Subcutaneous adipose tissue (tissue), 4 donors: ENCODE results near the gene SEC23A. TPM values are rescaled to one million over a fixed set of nuclear protein-coding genes. Genes with fewer than 3 reads are reported as not detected.

Experiments used
- total RNA-seq, 4 donors: library from RNA; depleted of rRNA; stranded (reverse); fragments of >200 nt; gene quantifications; one replicate each; pipeline ENCODE4 v1.1.0, GENCODE V29; 2016
- TF ChIP-seq, protein P1 (sequence below): fragments of 450-650 bp; IDR thresholded peaks from one replicate; pipeline ENCODE4 v1.5.1; 2016; ENCODE audit warnings: low read depth, mild to moderate bottlenecking, control low read depth, antibody characterized with exemption, moderate library complexity

Gene SEC23A
- total RNA-seq, 4 donors from 2014 or later = 90.8 to 154 (median 97.7) TPM

- TF ChIP-seq, protein P1, sequence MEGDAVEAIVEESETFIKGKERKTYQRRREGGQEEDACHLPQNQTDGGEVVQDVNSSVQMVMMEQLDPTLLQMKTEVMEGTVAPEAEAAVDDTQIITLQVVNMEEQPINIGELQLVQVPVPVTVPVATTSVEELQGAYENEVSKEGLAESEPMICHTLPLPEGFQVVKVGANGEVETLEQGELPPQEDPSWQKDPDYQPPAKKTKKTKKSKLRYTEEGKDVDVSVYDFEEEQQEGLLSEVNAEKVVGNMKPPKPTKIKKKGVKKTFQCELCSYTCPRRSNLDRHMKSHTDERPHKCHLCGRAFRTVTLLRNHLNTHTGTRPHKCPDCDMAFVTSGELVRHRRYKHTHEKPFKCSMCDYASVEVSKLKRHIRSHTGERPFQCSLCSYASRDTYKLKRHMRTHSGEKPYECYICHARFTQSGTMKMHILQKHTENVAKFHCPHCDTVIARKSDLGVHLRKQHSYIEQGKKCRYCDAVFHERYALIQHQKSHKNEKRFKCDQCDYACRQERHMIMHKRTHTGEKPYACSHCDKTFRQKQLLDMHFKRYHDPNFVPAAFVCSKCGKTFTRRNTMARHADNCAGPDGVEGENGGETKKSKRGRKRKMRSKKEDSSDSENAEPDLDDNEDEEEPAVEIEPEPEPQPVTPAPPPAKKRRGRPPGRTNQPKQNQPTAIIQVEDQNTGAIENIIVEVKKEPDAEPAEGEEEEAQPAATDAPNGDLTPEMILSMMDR = no peak
These were observed 66.3 kb downstream of the SEC23A start for GRCh38 chr14:39036760-39037159.

DNA sequence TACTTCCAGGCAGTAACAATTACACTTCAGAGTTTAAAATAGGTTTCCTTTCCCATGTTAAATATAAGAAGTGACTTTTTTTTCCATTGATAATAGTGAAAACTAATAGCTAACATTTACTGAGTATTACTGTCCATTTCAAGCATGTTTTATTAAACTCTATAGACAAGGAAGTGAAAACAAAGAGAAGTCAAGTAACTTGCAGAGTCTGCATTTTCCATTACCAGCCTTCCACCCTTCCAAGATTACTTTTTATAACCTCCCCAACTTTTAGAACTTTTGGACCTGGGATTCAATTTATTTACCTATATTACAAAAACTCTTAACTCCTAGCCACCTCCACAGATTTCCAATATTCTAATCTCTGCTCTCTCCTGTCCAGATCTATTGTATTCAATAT is 67.7 kb downstream of the SEC23A start:
- TF ChIP-seq, protein P1 = no peak

- TF ChIP-seq, protein P1 = no peak
These were observed 68.3 kb downstream of the SEC23A start for GRCh38 chr14:39034481-39035296.

- TF ChIP-seq, protein P1 = no peak
These were observed 69.7 kb downstream of the SEC23A start for GRCh38 chr14:39033371-39033770.

- TF ChIP-seq, protein P1 = no peak
These were observed 72.8 kb downstream of the SEC23A start for GRCh38 chr14:39030209-39030608.

DNA sequence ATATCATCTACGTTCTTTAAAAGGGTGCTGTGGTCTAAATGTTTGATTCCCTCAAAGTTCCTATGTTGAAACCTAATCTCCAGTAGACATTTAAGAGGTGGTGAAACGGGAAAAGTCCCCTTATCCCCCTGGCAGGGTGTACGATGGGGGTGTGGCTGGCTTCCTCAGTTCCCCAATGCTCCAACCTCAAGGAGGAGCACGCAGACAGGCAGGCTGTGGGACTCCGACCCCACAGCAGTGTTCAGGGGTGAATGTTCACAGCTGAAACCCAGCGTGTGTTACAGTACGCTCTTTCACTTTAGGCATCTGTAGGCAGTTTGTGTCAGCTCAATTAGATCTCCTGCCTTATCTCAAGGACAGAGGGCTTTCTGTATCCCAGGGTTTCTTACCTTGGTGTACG is 73.2 kb downstream of the SEC23A start:
- TF ChIP-seq, protein P1 = no peak

DNA sequence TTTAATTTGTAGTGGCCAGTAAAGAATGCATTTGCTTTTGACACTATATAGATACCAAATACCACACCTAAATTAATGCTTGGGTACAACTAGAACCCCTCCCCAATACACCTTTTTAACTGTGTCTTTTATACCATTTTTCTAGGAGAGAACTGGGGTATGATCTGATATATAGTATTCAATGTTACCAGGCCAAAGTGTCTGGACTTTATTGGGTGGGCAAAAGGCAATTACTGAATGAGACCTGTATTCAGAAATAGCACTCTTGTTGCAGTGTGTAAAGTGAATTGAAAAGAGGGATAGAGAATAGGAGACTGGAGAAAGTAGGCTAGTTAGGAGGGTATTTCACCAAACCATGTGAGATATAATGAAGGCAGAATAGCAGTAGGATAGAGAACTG is 74.4 kb downstream of the SEC23A start:
- TF ChIP-seq, protein P1 = no peak
